DOHH2 (cell line): Measurements from ENCODE around the gene AHI1.

Experiments used
- H3F3A ChIP-seq: fragments of 200-600 bp; sonication (generic), shearing (Covaris generic); 2 replicates; pipeline ENCODE4 v1.6.0; 2016; ENCODE audit warnings: antibody characterized with exemption, mild to moderate bottlenecking; ENCODE audit not compliant: control insufficient read depth, insufficient read depth
- H3K27ac ChIP-seq: fragments of 200-600 bp; sonication (generic); 2 replicates; pipeline ENCODE4 v1.5.1; 2014; ENCODE audit warnings: low read depth, mild to moderate bottlenecking, low read length, moderate library complexity
- H3K27me3 ChIP-seq: fragments of 200-600 bp; sonication (generic); 2 replicates; pipeline ENCODE4 v1.6.1; 2014; ENCODE audit warnings: mild to moderate bottlenecking, low read length, mixed read lengths; ENCODE audit not compliant: control insufficient read depth
- H3K36me3 ChIP-seq: fragments of 200-600 bp; sonication (generic); 2 replicates; pipeline ENCODE4 v1.6.1; 2014; ENCODE audit warnings: mild to moderate bottlenecking, low read length, moderate library complexity, mixed read lengths; ENCODE audit not compliant: control insufficient read depth
- H3K4me1 ChIP-seq: fragments of 200-600 bp; sonication (generic); 2 replicates; pipeline ENCODE4 v1.6.1; 2014; ENCODE audit warnings: mild to moderate bottlenecking, low read length, mixed read lengths; ENCODE audit not compliant: control insufficient read depth
- H3K4me2 ChIP-seq: fragments of 200-600 bp; sonication (generic); 2 replicates; pipeline ENCODE4 v1.6.0; 2014; ENCODE audit warnings: mild to moderate bottlenecking, low read length, moderate library complexity
- H3K4me3 ChIP-seq: fragments of 200-600 bp; sonication (generic); 2 replicates; pipeline ENCODE4 v1.5.1; 2014; ENCODE audit warnings: mild to moderate bottlenecking, low read length, mixed read lengths
- H3K79me2 ChIP-seq: fragments of 200-600 bp; sonication (generic); 2 replicates; pipeline ENCODE4 v1.6.1; 2014; ENCODE audit warnings: mild to moderate bottlenecking, low read length, mixed read lengths; ENCODE audit not compliant: control insufficient read depth
- H3K9me2 ChIP-seq: fragments of 200-600 bp; sonication (generic); replicated peaks from 2 replicates; pipeline ENCODE4 v1.6.1; 2014; ENCODE audit warnings: mild to moderate bottlenecking, low read length, mixed read lengths; ENCODE audit not compliant: control insufficient read depth
- H3K9me3 ChIP-seq: fragments of 200-600 bp; sonication (generic); 2 replicates; pipeline ENCODE4 v1.6.1; 2014; ENCODE audit warnings: antibody characterized with exemption, low read length, mixed read lengths; ENCODE audit not compliant: control insufficient read depth, insufficient read depth
- H4K20me1 ChIP-seq: fragments of 200-600 bp; sonication (generic); 2 replicates; pipeline ENCODE4 v1.6.0; 2014; ENCODE audit warnings: low read depth, mild to moderate bottlenecking, antibody characterized with exemption, low read length, moderate library complexity; ENCODE audit not compliant: control insufficient read depth, insufficient read depth
- EZH2phosphoT487 ChIP-seq: fragments of 200-600 bp; sonication (generic); IDR thresholded peaks from 2 replicates; pipeline ENCODE4 v1.6.1; 2017; ENCODE audit warnings: borderline replicate concordance, mild to moderate bottlenecking, antibody characterized with exemption, low read length, moderate library complexity, mixed read lengths
- TF ChIP-seq, protein P1 (sequence below): fragments of 200-600 bp; sonication (generic); IDR thresholded peaks from one replicate; pipeline ENCODE4 v1.5.1; 2014; ENCODE audit warnings: antibody characterized with exemption, mild to moderate bottlenecking, low read depth, low read length; ENCODE audit not compliant: poor library complexity, severe bottlenecking

The AHI1 gene

GRCh38 chr6:135434095-135434494 is 63.4 kb downstream of the AHI1 start:
- Histone ChIP-seq H3K9me3 (no peaks in the 10 kb centered on the region), H3K4me3 (no peak overlapping the region), H3K4me2 (no peak overlapping the region), H3K4me1 (peaks cover 9% of the 10 kb centered on the region), H4K20me1 (0 out of 2 replicates have a peak, but pooled peaks cover 5% of the 10 kb centered on the region), H3K27ac (no peak overlapping the region), H3K9me2 (no peaks in the 10 kb centered on the region), H3K36me3 (peaks cover 19% of the 10 kb centered on the region), H3F3A (peaks cover 9% of the 10 kb centered on the region), H3K27me3 (no peaks in the 10 kb centered on the region), H3K79me2 (no peaks in the 10 kb centered on the region)
- TF ChIP-seq, protein P1, sequence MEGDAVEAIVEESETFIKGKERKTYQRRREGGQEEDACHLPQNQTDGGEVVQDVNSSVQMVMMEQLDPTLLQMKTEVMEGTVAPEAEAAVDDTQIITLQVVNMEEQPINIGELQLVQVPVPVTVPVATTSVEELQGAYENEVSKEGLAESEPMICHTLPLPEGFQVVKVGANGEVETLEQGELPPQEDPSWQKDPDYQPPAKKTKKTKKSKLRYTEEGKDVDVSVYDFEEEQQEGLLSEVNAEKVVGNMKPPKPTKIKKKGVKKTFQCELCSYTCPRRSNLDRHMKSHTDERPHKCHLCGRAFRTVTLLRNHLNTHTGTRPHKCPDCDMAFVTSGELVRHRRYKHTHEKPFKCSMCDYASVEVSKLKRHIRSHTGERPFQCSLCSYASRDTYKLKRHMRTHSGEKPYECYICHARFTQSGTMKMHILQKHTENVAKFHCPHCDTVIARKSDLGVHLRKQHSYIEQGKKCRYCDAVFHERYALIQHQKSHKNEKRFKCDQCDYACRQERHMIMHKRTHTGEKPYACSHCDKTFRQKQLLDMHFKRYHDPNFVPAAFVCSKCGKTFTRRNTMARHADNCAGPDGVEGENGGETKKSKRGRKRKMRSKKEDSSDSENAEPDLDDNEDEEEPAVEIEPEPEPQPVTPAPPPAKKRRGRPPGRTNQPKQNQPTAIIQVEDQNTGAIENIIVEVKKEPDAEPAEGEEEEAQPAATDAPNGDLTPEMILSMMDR = no peak
- TF ChIP-seq EZH2phosphoT487 = no peak

- Histone ChIP-seq H3K9me3 (no peaks in the 10 kb centered on the region), H3K27me3 (no peaks in the 10 kb centered on the region), H3K9me2 (no peaks in the 10 kb centered on the region), H3F3A (0 out of 2 replicates have a peak, but pooled peaks cover 2% of the 10 kb centered on the region), H3K4me1 (peaks cover 7% of the 10 kb centered on the region; the same call in 1 of the 2 replicates), H3K79me2 (no peaks in the 10 kb centered on the region), H3K4me3 (no peak overlapping the region), H3K36me3 (no peaks in the 10 kb centered on the region), H4K20me1 (no peaks in the 10 kb centered on the region), H3K4me2 (no peak overlapping the region), H3K27ac (no peak overlapping the region)
- no peak for TF ChIP-seq EZH2phosphoT487
- TF ChIP-seq, protein P1 = no peak
Measured at GRCh38 chr6:135428078-135428477, 69.5 kb downstream of the AHI1 start.

GRCh38 chr6:135426833-135427232 is 70.7 kb downstream of the AHI1 start:
- no peak for TF ChIP-seq EZH2phosphoT487
- TF ChIP-seq, protein P1 = no peak
- peaks cover 7% of the 10 kb centered on the region; the same call in 1 of the 2 replicates for H3K4me1 ChIP-seq
- 0 out of 2 replicates have a peak, but pooled peaks cover 2% of the 10 kb centered on the region for H3F3A ChIP-seq
- no peaks in the 10 kb centered on the region for H4K20me1 ChIP-seq
- H3K36me3 ChIP-seq = no peaks in the 10 kb centered on the region
- H3K27me3 ChIP-seq = no peaks in the 10 kb centered on the region
- no peak overlapping the region for H3K4me2 ChIP-seq
- no peaks in the 10 kb centered on the region for H3K9me2 ChIP-seq
- no peak overlapping the region for H3K27ac ChIP-seq
- H3K79me2 ChIP-seq = no peaks in the 10 kb centered on the region
- H3K9me3 ChIP-seq = no peaks in the 10 kb centered on the region
- H3K4me3 ChIP-seq = no peak overlapping the region

DNA sequence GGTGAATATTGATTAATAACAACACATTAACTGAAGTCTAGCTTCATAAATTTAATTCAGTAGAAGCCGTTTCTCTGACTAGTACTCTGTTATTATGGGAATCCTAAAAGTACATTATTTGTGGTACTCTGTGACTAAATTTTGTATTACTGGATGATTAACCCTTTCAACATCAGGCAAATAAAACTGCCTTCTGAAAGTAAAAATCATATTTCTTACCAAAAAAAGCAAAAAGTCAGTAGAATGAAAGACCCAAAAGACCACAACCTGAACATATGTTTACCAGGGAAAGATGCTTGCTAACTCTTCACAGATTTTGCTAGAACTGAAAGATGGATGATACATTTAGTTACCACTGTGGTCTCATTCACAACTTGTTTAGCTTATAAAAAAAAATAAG is 73.2 kb downstream of the AHI1 start:
- Histone ChIP-seq H3K79me2 (no peaks in the 10 kb centered on the region), H3K9me3 (no peaks in the 10 kb centered on the region), H3K27me3 (no peaks in the 10 kb centered on the region), H3K4me2 (no peak overlapping the region), H3K27ac (no peak overlapping the region), H4K20me1 (no peaks in the 10 kb centered on the region), H3F3A (0 out of 2 replicates have a peak, but pooled peaks cover 2% of the 10 kb centered on the region), H3K9me2 (no peaks in the 10 kb centered on the region), H3K36me3 (no peaks in the 10 kb centered on the region), H3K4me1 (peaks cover 7% of the 10 kb centered on the region; the same call in 1 of the 2 replicates), H3K4me3 (no peak overlapping the region)
- no peak for TF ChIP-seq EZH2phosphoT487
- TF ChIP-seq, protein P1 = no peak
